NCI-H1105 (cell line): ENCODE results near the gene TMEM212.
"Not testable (repeated sequence)": the region's sequence is repeated elsewhere in the genome, so short reads cannot be mapped to it uniquely, and the experiment has no call there.

Source experiments
- DNase-seq: peaks from one replicate; lab custom pipeline; 2025; lab: John Stamatoyannopoulos, UW

Gene TMEM212

DNA sequence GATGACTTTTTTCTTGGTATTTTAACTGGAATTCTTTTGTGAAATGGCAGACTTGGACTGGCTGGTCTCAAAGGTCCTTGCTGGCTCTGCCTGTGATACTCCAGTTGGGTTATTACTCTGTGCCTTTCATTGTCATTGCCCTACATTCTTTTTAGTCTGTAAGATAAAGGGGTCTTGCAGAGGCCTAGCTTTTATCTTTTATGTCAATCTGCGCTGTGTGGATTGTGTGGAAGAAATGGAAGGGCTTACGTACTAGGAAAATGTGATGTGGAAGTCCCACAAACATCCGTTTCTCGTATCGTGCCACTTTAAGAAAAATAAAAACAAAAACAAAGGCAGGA is 8.7 kb upstream of the TMEM212 start:
- DNase-seq, result no peak

DNA sequence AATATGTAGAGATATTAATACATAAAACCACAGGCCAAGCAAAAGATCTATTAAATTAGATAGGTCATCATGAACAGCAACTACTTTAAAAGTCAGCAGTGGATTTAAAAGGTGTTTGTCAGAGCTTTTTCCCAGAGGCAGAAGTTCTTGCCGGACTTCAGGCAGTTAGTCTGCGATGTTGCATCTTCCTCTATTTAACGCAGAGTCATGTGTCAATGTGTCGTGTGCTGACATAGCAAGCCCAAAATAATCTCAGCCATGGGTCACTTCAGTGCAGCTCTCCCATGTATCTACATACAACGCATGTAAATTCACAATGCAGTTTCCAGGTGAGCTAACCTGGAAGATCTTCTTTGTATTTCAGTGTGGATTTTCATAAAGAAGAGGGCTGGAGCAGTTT is 8.0 kb upstream of the TMEM212 start:
- no peak for DNase-seq

DNA sequence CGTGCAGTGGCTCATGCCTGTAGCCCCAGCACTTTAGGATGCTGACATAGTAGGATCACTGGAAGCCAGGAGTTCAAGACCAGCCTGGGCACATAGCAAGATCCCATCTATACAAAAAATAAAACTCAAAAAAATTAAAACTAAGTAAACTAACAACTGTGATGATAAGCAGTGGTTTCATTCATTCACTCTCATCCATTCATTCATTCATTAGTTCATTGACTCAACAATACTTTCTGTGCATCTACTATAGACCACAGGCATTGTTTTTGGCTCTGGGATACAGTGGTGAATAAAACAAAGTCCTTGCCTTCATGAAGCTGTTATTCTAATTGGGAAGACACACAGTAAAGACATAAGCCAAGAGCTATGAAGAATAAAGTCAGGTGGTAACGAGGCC is 7.5 kb upstream of the TMEM212 start:
- no peak for DNase-seq

DNA sequence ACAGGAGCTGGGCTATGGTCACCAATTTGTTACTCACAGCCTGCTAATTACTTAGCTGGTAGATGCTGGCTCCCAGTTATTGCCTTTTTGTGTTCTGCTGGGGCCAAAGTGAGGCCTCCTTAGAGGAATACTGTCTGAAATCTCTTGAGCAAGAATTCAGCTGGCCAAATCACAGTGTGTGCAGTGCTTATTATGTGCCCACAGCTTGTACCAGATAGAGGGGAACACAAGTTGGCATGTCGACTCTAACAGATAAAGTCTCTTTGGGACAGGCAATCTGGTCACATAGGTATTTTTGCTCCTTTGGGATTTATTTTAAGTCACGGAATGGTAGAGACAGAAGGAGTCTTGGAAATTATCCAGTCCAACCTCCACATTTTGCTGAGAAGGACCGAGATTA is 6.3 kb upstream of the TMEM212 start:
- no peak for DNase-seq

DNA sequence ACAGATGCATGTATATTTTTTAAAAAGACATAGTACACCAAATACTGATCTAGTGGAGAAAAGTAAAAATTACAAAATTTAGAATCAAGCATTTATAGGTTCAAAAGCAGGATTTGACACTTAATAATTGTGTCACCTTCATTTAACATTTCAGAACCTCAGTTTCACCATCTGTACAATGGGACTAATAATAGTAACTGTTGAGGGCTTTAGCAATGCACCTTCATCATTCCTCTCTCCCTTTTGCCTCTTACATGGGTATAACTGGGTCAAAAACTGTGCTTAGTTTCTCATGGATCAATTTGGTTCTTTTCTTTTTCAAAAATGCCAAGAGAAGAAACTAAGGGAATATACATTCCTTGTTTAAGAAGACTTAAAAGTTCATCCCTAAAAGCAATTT is 5.5 kb upstream of the TMEM212 start:
- no peak for DNase-seq

DNA sequence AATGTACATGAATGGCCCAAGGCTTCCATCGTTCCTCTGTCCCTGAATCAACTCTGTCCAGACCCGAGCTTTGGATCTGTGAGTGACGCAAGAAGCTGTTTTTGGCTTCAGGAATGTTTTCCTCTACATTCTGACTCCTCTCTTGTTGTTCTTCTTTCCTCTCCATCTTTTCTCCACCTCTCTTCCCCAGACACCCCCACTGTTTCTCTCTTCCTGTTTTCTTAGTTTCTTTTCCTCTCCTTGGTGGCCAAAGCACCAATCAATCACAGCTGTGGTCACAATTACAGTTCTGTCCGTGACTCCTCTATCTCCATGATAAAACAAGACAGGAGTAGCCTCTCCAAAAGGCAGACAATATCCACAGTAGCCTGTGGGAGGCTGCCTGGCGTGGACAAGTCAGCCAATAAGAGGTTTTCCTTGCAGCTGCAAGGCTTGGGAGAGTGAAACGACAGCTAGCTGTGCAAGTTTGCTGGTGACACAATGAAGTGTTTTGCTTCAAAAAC is 4.9 kb upstream of the TMEM212 start:
- DNase-seq, result no peak

DNA sequence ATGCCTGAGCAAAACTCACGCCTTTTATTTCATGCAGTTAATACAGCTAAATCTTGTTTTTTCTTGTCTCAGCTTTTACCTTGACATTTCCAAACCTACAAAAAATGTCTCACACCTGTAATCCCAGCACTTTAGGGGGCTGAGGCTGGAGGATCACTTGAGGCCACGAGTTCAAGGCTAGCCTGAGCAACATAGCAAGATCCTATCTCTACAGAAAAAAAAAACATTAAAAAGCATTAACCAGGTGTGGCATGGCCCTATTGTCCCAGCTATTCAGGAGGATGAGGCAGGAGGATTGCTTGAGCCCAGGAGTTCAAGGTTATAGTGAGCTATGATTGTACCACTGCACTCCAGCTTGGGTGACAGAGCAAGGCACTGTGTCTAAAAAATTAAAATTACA is 3.9 kb upstream of the TMEM212 start:
- DNase-seq, result no peak

DNA sequence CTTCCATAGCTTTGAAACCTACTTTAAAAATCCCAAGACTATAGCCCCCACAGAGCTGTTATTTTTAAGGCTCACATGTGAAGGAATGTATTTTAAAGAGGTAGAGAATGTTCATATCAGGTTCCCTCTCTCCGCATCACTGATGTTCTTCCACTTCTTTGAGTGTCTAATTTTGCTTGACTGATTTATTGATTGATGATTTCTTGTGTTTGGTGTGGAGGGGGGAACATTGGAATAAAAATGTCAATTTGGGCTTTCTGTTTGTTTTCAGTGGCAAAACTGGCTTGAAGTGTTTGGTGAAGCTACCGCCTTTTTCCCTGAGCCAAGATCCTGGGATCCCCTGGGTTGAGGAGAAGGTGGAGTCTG is 2.7 kb upstream of the TMEM212 start:
- DNase-seq, result no peak

DNA sequence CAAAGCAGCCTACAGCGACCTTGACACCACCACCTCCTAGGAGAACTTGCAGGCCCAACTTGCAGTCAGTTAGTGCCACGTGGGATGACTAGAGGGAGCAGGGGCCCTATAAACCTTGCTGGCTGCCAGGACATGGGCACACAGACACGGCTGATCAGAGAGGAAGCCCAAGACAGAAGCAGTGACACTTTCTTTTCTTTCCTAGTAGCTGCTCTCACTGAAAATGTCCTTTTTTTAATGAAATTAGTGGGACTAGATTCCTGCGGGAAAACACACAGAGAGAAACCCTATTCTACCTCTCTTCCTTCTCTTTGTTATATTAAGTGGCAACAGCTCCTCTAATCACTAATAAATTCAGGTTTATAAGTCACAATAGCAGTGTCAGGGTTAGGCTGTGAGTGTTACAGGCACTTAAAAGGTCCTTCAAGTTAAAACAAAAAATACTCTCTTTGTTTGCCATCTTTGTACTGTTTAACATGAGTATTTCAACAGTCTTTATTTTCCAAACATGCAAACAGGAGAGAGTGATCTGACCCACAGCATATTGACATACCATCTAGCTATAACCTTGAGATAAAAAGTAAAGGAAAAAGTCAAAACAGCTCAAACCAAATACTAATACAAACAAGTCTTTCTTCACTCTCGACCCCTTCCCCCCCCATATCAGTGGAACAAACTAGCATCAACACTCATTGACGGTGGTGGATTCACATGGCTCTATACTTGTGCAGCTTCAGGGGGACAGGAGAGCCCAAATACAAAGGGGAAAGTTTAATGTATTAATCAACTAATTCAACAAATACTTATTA is 2.1 kb upstream of the TMEM212 start:
- no peak for DNase-seq

DNA sequence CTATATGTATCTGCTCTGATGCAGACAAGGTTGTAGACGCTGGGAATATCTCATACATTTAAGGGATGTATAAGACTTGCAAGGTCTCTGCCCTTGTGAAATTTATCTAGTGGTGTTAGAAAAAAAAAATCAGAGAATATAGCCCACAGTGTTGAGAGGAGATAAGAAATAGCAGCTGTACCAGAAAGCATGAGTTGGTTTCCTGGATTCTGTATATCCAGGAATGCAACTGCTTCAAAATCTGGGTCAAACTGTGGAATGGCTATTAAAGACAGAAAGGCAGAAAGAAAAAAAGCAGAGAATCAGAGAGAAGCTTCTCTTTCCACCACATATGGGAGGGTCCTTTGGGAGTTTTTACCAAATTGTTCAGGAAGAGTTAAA is 1.5 kb upstream of the TMEM212 start:
- DNase-seq, result no peak

DNA sequence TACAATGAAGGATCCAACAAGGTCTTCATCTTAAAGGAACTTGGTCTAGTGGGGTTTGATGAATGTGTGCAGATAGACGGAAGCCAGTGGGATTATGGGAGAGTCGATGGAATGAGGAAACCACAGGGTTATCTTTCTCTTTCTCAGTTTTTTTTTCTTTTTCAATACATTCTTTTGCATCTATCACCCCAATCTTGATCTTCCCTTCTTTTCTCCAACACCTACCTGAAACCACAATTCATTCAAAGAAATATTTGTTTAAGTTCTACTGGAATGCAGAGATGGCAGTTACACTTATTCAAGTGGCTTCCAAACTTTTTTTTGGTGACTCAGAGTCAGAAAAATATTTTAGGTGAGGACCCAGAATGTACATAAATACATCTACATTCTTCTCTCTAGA is 1.7 kb downstream of the TMEM212 start:
- no peak for DNase-seq

DNA sequence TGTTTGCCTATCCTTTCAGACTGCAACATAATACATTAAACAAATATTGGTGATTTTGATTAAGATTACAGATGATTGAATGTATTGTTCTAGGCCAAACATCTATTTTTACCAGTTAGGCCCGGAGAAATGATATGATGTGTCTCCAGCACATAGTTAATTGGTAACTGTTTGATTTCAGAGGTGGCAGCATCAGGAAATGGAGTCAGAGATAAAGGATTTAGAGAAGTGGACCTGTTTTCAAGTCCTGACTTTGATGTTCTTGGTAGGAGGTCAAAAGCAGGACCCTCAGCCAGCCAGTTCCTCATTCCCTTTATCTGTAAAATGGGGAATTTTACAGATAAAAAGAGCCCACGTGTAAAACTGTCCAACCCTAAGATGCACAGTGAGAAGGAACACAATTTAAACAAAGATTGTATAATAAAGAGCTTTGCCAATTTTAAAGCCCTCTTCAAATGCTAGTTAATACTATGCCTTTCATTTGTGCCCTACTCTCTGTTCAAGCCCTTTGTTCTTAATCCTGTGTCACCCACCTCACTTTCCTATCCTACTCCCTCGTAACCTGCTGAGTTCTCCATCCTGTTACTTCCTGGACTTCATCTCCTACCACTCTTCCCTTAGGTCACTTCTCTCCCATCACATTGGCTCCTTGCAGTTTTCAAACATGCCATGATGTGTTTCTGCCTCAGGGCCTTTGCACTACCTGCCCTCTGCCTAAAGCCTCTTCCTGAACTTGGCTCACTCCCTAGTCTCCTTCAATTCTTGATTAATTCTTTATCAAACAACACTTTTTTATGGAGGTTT is 2.5 kb downstream of the TMEM212 start:
- no peak for DNase-seq

DNA sequence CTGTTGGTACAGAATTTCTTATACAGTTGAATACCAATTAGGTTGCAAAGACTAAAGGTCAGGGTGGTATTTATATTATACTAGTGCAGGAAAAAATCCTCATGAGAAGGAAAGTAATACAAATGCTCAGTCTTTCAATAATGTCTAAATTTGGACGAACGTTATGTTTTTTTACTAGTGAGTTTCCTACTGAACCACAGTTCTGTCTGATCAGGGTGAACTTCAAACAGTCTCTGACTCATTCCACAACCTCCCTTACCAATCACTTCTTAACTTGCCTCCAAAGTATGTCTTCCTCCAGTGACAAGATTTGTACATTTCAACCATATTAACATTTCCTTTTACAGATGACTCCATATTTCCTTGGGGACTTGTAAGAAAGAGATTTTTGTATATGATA is 3.4 kb downstream of the TMEM212 start:
- no peak for DNase-seq

DNA sequence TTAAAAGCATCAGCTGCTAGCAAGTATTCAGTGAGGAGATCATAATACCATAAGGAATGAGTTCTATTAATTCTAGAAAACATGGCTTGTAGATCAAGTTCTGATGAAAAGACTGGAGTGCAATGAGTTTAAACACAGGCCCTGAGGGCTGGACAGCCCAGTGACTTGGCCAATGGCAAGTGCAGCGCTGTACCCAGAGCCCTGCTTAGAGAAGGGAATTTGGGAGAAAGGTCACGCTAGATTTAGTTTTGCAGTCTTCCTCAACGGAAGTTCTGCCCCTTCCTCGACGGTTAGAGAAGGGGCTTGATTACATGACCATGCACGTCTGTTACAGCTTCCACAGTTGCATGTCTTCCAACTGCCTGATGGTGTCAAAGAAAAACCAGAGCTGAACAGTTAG is 4.0 kb downstream of the TMEM212 start:
- no peak for DNase-seq

DNA sequence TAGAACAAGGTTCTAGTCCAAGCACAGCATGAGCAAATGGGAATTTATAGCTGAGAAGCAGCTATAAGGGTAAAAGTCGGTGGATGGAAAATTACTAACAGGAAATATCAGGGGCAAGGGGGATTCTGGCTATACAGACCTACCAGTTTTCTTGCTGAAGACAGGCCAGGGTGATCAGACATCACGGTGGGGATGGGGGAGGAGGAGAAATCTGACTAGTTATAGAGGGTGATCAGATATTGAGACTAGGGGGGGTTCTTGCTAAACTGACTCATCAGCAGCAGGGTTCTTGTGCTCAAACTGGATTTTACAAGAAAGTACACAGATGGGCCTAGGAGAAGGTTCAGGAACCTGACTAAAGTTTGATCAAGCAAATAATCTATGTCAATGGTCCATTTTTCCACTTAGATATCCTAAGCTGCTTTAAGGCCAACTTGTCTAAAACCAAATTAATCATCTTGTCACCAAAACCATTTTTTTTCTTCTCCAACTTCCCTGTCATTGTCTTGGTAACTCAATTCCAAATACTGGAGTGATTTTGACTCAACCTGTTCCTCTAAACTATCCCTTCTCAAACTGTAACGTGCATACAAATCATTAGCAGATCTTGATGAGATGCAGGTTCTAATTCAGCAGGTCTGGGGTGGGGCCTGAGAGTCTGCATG is 4.6 kb downstream of the TMEM212 start:
- DNase-seq, result no peak

DNA sequence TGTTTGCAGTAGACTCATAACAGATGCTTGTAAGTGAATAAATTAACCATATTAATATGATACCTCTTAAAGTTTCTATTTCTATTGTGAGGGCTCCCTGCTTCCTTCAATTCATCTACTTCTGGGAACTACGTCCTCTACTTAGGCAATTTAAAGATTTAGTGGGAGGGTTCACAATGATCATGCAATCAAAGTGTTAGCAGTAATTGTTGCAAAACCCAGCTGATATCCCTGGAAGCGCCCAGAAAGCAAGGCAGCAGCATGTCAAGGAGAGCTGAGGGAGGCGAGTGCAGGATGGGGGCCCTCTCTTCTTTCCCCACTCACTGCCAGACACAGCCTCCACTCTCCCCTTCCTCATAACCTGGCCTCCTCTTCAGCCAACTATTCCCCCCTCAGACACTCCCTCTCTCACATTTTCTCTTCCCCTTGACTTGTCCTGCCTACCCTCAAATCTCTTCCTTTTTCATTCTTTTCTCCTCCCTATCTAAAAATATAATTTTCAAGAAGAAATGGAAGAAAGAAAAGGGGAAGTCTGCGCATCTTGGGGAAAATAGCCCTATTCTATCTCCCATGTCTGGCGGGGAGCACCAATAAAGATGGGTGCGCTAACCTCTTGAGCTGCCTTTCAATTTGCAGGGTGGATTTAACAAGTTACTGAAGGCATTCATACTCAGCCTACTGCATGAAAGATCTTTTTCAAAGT is 6.6 kb downstream of the TMEM212 start:
- DNase-seq, result no peak

DNA sequence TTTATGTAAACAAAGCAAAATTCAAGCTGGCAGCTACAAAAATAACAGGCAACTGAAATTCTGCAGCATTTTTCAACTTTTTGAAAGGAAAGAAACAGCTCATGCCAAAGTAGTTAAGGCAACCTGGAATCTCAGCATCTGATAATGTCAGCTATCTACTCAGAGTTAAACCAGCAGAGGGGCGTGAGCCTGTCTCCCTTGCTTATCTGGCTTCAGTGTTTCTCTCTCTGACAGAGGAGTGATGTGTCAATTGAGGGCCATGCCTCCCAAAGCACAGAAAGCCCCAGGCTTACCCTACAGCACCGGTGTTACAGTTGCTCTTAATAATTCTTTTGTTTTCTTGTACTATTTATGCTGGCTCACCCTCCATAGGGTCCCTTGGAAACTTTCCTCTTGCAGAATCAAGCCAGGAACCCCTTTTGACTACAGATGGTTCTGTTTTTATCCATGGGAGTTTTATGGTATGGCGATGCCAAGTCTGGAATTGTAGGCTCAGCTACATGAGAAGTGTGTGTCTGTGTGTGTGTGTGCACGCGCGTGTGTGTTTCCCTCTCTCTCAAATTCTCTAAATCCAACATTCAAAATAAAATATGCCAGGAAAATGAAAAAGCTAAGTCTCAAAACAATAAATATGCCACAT is 7.3 kb downstream of the TMEM212 start:
- DNase-seq, result no peak

DNA sequence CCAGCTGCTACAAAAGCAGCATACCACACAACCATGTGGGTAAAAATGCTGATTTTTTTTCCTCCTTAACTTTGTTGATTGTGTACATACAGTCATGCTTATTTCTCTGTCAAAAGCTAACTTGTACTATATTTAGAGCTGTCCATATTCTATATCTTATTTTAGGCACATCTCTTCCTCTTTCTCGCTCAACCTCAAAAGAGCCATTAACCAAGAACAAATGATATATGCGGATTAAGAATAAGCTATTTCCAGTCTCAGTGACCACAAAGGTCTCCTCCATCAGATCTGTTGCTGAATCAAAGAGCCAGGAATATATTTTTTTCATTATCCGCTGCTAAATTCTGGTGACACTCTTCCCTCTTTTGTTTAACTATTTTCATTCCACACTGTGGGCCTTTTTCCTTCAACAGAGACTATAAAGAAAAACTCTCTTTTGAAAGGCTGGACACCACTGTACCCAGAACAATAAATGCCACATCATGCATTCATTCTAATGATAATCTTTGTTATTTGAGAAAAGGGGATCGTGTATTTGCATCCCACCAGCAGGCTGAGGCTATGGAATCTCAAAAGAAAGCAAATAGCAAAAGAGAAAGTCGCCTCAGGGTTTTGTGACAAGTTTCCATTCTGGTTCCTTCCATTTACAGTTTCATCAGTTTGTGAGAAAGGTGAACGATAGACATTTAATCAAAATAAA is 8.0 kb downstream of the TMEM212 start:
- DNase-seq, result no peak

DNA sequence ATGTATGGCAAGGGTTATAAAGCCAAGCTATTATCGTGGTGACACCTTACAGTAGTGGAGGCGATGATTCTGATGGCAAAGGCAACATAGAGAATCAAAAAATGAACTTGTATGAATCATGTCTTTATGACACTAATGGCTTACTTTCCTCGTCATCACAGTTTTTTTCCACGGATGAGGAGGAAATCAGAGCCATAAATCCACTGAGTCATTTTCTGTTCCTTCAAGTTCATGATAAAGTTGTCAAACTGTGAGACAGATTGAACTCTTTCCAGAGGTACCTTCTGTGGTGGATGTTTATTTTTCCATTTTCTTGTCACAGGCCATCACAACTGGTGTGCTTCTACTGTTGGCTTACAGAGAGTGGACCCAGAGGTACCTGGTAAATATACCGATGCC is 8.5 kb downstream of the TMEM212 start:
- DNase-seq, result no peak

DNA sequence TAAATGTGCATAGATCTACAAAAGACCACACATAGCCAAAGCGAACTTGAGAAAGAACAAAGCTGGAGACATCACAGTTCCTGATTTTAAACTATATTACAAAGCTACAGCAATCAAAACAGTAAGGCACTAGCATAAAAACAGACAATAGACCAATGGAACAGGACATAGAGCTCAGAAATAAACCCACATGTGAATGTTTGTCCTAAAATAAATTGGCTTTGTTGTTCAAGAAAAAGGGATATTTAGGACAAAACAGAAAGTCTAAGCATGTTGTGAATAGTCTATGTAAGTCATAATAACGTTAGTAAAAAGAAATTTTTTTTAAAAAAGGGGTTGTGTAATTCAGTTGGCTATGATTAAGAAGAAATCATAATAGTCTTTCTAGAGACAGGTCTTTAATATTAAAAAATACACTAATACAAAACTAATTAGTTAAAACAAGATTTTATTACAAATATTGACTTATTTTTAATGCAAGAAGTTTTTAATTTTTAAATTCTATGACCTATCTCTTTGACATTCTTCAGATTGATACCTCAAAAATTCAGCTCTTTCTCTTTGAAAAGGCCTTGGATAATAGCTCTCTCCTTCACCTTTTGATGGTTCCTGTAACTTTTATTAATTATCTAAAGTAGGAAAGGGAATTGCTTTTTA is 11.6 kb downstream of the TMEM212 start:
- DNase-seq, result no peak

DNA sequence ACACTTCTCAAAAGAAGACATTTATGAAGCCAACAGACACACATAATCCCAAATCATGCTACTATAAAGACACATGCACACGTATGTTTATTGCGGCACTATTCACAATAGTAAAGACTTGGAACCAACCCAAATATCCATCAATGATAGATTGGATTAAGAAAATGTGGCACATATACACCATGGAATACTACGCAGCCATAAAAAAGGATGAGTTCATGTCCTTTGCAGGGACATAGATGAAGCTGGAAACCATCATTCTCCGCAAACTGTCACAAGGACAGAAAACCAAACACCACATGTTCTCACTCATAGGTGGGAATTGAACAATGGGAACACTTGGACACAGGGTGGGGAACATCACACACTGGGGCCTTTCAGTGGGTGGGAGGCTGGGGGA is 15.6 kb downstream of the TMEM212 start:
- DNase-seq, result not testable (repeated sequence)
